IPS-20b (cell line): Measurements from ENCODE around the gene ANXA2.
"Not testable (repeated sequence)": the region's sequence is repeated elsewhere in the genome, so short reads cannot be mapped to it uniquely, and the experiment has no call there.

ENCODE experiments used
- H3K27ac ChIP-seq: one replicate; pipeline ENCODE4 v1.5.1; 2013; ENCODE audit warnings: low read length
- H3K27me3 ChIP-seq: 2 replicates; pipeline ENCODE4 v1.6.1; 2013; ENCODE audit warnings: mild to moderate bottlenecking, low read length, inconsistent platforms; ENCODE audit not compliant: insufficient read depth
- H3K36me3 ChIP-seq: 2 replicates; pipeline ENCODE4 v1.6.1; 2013; ENCODE audit warnings: low read depth, mild to moderate bottlenecking, inconsistent platforms, low read length, moderate library complexity; ENCODE audit not compliant: insufficient read depth
- H3K4me1 ChIP-seq: 2 replicates; pipeline ENCODE4 v1.6.1; 2013; ENCODE audit warnings: mild to moderate bottlenecking, control low read depth, inconsistent platforms, low read length, moderate library complexity; ENCODE audit not compliant: insufficient read depth
- H3K4me3 ChIP-seq: 2 replicates; pipeline ENCODE4 v1.5.1; 2013; ENCODE audit warnings: mild to moderate bottlenecking, low read length, inconsistent platforms
- H3K9ac ChIP-seq: 2 replicates; pipeline ENCODE4 v1.6.1; 2013; ENCODE audit warnings: low read depth, mild to moderate bottlenecking, inconsistent platforms, low read length, moderate library complexity
- H3K9me3 ChIP-seq: 2 replicates; pipeline ENCODE4 v1.6.1; 2013; ENCODE audit warnings: mild to moderate bottlenecking, low read depth, low read length, inconsistent platforms; ENCODE audit not compliant: insufficient read depth

ANXA2 gene

DNA sequence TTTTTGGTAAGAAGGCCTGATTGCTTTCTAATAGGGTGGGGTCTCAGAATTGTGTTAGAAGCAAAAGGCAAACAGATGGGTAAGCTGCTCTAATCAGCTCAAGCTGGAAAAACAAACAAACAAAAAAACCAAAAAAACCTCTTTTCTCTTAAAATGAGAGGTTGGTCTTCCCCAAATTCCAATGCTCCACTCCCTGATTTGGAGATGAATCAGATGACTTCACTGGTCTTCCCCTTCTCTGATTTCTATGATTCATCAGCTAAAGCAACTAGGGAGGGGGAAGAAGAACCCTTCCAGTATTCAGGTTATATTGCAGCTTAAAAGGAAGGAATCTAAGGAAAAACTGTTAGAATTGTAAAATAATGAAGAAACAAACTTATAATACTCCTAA lies 9.6 kb upstream of the ANXA2 start:
- H3K27me3 ChIP-seq: no peaks in the 10 kb centered on the region
- H3K4me3 ChIP-seq: no peak overlapping the region
- no peak overlapping the region for H3K27ac ChIP-seq
- H3K9ac ChIP-seq: no peak overlapping the region
- 0 out of 2 replicates have a peak, but pooled peaks cover 3% of the 10 kb centered on the region for H3K4me1 ChIP-seq
- no peaks in the 10 kb centered on the region for H3K9me3 ChIP-seq
- no peaks in the 10 kb centered on the region for H3K36me3 ChIP-seq

DNA sequence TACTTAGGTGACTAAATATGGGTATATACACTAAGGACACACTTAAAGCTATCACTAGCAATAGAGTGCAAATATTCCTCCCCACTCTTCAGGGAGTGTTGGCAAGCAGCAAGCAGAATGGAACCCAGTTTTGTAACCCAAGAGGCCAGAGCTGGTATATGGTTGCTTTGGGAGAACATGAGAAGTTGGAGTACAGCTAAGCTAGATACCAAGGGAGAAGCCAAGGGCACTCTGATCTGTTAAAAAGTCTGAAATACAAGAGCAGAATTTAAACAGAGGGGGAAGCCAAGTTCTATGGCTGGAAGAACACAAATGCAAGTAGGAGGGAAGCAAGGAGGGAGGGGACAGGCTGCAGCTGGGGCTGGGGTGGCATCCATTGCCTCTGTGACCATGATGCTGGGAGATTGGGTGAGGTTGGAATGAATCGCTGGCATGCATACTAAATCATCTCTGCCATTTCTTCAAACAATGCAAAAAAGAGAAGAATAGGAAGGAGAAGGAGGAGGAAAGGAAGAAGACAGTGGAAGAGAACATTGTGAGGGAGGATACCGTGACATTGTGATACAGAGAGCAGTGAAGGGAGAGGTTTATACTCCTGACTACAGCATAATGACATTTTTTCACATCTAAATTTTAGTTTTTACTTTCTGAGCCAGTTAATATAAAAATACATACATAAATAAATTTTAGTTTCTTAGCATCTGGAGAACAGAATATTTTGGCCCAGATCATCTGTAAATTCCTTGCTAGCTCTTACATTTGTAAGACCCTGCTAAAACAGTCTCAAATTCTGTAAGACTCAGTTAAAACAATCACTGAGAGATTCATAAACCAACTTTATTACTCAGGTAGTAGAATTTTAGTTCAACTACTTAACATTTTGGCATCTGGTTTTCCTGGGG lies 9.0 kb upstream of the ANXA2 start:
- no peaks in the 10 kb centered on the region for H3K9me3 ChIP-seq
- H3K9ac ChIP-seq: no peak overlapping the region
- H3K4me3 ChIP-seq: no peak overlapping the region
- H3K36me3 ChIP-seq: no peaks in the 10 kb centered on the region
- no peaks in the 10 kb centered on the region for H3K27me3 ChIP-seq
- H3K4me1 ChIP-seq: 0 out of 2 replicates have a peak, but pooled peaks cover 3% of the 10 kb centered on the region
- H3K27ac ChIP-seq: no peak overlapping the region

DNA sequence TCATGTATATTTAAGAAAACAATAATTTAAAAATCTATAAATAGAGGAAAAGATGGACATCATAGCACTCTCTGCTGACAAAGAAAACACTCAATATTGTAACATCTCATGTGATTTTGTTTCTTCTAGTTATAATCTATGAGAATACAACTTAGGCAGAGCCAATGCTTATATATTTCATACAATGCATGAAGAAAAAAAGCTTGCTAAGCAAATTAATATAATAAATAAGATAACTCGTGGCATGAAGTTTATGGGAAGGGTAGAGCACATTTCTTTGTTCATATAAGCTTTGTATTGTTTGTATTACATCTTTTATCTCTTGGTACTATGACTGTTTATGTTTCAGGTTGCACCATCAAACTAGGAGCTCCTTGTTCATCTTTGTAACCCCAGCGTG lies 7.6 kb upstream of the ANXA2 start:
- no peaks in the 10 kb centered on the region for H3K9me3 ChIP-seq
- H3K27ac ChIP-seq: no peak overlapping the region
- no peak overlapping the region for H3K4me3 ChIP-seq
- no peaks in the 10 kb centered on the region for H3K36me3 ChIP-seq
- H3K27me3 ChIP-seq: no peaks in the 10 kb centered on the region; the same call in 1 of the 2 replicates
- no peak overlapping the region for H3K9ac ChIP-seq
- peaks cover 3% of the 10 kb centered on the region; the same call in 1 of the 2 replicates for H3K4me1 ChIP-seq

DNA sequence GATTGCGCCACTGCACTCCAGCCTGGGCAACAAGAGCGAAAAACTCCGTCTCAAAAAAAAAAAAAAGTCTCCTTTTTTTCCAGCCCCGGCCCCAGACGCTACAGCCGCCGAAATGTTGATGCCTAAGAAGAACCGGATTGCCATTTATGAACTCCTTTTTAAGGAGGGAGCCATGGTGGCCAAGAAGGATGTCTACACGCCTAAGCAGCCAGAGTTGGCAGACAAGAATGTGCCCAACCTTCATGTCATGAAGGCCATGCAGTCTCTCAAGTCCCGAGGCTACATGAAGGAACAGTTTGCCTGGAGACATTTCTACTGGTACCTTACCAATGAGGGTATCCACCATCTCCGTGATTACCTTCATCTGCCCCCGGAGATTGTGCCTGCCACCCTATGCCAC lies 6.6 kb upstream of the ANXA2 start:
- H3K9ac ChIP-seq, H3K27ac ChIP-seq, H3K27me3 ChIP-seq, H3K9me3 ChIP-seq, H3K36me3 ChIP-seq, H3K4me3 ChIP-seq: not testable (repeated sequence)
- H3K4me1 ChIP-seq: peaks cover 11% of the 10 kb centered on the region

DNA sequence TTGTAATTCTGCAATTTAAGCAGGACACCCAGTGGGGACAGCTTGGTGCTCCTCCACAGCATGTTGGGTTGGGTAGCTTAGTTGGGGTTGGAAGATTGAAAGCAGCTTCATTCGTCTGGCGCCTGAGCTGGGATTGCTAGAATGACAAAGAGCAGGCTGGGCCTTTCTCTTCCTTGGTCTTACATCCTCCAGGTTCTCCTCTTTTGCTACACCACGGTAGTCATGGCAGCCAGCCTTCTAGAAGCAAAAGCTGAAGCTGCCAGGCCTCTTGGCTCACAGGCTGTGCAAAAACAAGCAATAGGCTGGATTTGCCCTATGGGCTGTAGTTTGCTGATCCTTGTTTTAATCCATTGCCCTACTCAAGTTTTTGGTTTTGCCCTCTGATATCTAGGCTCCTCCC lies 3.2 kb upstream of the ANXA2 start:
- Histone ChIP-seq H3K9me3 (no peaks in the 10 kb centered on the region), H3K27me3 (peaks cover 30% of the 10 kb centered on the region; the same call in 1 of the 2 replicates), H3K4me3 (no peak overlapping the region), H3K4me1 (peaks cover 14% of the 10 kb centered on the region), H3K36me3 (0 out of 2 replicates have a peak, but pooled peaks cover 2% of the 10 kb centered on the region), H3K9ac (no peak overlapping the region), H3K27ac (no peak overlapping the region)

DNA sequence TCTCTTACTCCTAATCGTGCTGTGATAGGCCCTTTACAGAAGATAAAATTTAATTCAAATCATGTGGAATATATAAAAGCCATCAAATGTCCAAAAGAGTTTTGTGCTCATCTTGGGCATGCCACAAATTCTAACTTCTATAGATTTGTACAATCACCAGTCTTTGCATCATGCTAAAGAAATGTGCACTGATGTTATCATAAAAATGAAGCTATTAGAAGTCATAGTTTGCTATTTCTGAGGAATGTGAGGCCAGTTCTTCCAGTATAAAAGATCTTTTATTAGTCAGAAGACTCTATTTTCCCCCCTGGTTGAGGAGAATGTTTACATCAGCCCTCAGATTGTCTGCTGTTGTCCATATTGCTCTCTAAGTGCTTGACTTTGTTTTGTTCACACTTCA lies 2.1 kb upstream of the ANXA2 start:
- Histone ChIP-seq H3K4me1 (peaks cover 22% of the 10 kb centered on the region), H3K9me3 (no peaks in the 10 kb centered on the region), H3K27me3 (peaks cover 30% of the 10 kb centered on the region; the same call in 1 of the 2 replicates), H3K27ac (no peak overlapping the region), H3K4me3 (no peak overlapping the region), H3K36me3 (peaks cover 12% of the 10 kb centered on the region; the same call in 1 of the 2 replicates), H3K9ac (no peak overlapping the region)

DNA sequence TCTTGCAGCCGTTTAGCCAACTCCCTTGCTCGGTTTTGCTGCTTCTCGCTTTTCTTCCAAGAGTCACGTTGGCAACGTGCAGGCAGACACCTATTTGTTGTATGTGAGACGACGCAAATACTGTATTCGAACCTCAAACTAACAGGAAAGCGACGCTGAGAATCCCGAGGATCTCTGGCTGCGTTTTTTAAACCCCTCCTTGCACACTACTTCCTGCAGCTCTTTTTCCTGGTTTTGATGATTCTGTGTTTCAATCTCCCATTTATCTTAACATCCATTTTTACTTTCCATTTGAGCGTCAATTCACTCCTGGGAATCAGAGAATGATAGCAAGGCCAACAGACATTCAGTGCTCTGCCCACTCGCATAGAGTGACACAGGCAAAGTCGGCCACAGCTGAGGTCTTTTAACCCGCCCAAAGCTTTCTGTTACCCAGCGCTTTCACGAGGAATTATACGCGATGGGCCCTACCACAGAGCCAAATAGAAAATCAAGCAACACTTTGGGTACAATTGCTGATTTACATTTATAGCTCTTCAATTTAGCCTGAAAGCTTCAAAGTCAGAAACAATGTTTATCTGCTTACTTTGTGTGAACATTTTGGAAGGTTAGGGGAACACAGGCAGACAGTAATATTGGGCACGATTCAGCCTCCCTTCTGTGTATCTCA lies 1.6 kb upstream of the ANXA2 start:
- Histone ChIP-seq H3K4me3 (peak overlapping the region; percentile 87), H3K9me3 (no peaks in the 10 kb centered on the region), H3K4me1 (peaks cover 22% of the 10 kb centered on the region), H3K27ac (no peak overlapping the region), H3K27me3 (peaks cover 30% of the 10 kb centered on the region; the same call in 1 of the 2 replicates), H3K36me3 (peaks cover 13% of the 10 kb centered on the region; the same call in 1 of the 2 replicates), H3K9ac (peak overlapping the region; percentile 75; the same call in 1 of the 2 replicates)

DNA sequence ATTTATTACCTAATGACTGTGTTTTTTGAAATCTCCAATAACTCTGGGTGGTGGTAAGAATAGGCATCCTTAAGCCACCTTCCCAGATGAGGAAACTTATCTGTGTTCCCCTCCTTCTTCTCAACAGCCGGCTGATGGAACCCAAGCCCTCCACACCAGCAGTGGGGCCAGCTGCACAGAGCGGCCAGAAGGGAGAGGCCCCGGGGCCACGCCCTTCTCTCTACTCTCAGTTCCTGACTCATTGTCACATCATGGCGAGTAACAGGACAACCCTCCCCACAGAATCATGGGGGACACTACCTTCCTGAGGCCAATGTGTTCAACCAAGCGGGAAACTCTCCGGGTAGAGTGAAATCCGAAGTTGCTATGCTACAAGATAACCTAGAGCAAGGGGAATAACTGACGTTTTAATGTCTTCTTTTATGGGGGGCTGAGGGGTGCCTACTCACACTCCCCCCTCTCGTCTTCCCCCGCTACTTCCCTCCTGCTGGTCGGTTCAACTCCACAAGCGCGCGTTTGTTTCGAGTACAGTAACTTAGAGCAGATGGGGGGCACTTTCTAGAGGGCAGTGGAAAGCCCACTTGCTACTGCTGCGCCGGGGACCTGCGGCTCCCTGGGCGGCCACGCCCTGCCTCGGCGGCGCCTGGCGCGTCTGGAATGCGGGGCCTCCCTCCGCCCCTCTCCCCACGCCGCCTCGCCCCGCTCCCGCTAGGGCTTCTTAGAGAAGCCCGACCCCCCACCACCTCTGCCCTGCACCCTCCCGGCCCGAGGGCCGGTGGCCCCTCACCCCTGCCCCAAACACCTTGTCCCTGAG lies 621 bp downstream of the ANXA2 start:
- Histone ChIP-seq H3K27ac (no peak overlapping the region), H3K9ac (peak overlapping the region; percentile 71), H3K4me3 (peak overlapping the region; percentile 87), H3K27me3 (peaks cover 30% of the 10 kb centered on the region; the same call in 1 of the 2 replicates), H3K9me3 (no peaks in the 10 kb centered on the region), H3K36me3 (peaks cover 15% of the 10 kb centered on the region; the same call in 1 of the 2 replicates), H3K4me1 (peaks cover 30% of the 10 kb centered on the region)

DNA sequence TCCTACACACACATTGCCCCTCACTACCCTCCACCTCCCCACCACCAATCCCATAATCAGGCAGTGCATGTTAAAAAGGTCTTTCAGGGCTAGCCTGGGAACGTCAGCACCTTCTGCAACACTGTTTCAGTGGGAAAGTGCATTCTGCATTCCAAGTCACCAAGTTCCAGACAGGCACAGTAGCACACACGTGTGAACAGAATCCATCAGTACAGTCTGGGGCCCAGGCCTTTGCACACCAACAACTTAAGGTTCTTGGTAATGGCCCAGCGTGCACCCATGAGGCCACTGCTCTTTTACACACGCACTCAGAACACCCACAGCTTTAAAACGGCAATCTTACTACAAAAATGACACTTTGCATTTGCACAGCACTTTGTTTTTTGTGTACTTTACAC lies 1.2 kb downstream of the ANXA2 start:
- Histone ChIP-seq H3K27me3 (peaks cover 30% of the 10 kb centered on the region; the same call in 1 of the 2 replicates), H3K4me3 (peak overlapping the region; percentile 87), H3K27ac (no peak overlapping the region), H3K4me1 (peaks cover 36% of the 10 kb centered on the region), H3K9me3 (no peaks in the 10 kb centered on the region), H3K9ac (no peak overlapping the region), H3K36me3 (peaks cover 15% of the 10 kb centered on the region; the same call in 1 of the 2 replicates)

DNA sequence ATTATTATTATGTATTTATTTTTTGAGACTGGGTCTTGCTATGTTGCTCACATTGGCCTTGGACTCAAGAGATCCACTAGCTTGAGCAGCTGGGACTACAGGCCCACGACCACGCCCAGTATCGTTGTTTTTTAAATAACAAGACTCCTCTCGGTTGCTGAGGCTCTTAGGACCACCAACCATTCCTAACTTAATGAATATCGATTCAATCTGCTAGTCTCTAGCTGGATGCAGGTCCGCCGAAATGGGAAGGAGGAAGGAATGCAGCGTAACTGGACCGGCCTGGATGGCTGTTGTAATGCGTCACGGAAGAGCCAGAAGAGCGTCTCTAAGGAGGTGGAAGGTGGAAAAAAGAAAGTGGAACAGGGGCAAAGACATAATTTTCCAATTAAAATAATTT lies 1.7 kb downstream of the ANXA2 start:
- Histone ChIP-seq H3K36me3 (peaks cover 15% of the 10 kb centered on the region; the same call in 1 of the 2 replicates), H3K9ac (no peak overlapping the region), H3K4me3 (peak overlapping the region; percentile 87), H3K27me3 (peaks cover 30% of the 10 kb centered on the region; the same call in 1 of the 2 replicates), H3K27ac (no peak overlapping the region), H3K4me1 (peaks cover 40% of the 10 kb centered on the region), H3K9me3 (no peaks in the 10 kb centered on the region)
